ENCODE results near the gene ATP6V0A4.

DNA sequence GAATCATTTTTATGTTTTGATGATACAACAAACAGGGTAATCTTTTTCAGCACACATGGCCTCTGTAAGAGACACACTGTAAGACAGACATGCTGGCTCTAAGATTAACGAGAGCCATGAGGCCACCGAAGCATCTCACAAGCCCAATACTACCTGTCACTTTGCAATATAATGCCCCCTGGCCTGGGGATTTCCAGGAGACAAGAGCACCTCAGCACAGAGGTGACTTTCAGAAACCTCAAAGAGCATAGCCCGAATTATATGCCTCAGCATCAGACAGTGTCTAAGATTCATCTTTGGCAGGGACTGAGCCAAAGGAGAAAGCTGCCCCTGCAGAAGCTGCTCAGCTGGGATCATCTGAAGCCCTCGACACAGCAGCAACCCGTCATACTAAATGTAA lies 44.4 kb downstream of the ATP6V0A4 start:
- TF ChIP-seq, protein P1, sequence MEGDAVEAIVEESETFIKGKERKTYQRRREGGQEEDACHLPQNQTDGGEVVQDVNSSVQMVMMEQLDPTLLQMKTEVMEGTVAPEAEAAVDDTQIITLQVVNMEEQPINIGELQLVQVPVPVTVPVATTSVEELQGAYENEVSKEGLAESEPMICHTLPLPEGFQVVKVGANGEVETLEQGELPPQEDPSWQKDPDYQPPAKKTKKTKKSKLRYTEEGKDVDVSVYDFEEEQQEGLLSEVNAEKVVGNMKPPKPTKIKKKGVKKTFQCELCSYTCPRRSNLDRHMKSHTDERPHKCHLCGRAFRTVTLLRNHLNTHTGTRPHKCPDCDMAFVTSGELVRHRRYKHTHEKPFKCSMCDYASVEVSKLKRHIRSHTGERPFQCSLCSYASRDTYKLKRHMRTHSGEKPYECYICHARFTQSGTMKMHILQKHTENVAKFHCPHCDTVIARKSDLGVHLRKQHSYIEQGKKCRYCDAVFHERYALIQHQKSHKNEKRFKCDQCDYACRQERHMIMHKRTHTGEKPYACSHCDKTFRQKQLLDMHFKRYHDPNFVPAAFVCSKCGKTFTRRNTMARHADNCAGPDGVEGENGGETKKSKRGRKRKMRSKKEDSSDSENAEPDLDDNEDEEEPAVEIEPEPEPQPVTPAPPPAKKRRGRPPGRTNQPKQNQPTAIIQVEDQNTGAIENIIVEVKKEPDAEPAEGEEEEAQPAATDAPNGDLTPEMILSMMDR (conservative IDR thresholded peaks at IDR 0.05 in 1 of 2, IDR thresholded peaks at IDR 0.05 in 1 of 2; ENCODE audit: low read depth in 1 of 2, low read length in 2 of 2) = no peak
- no peak for TF ChIP-seq EZH2 (IDR thresholded peaks at IDR 0.05; ENCODE audit: low read length, missing control alignments)

Measured in fibroblast of lung (primary cell).